Esophagus squamous epithelium (tissue), 5 donors: ENCODE data around the gene RABGEF1. TPM values are rescaled to one million over a fixed set of nuclear protein-coding genes. Genes with fewer than 3 reads are reported as not detected.
"Not testable (repeated sequence)": the region's sequence is repeated elsewhere in the genome, so short reads cannot be mapped to it uniquely, and the experiment has no call there.

Experiments
- DNase-seq: peaks from one replicate; lab custom pipeline; 2025; lab: John Stamatoyannopoulos, UW
- H3K27ac ChIP-seq, 4 donors: fragments of 200-600 bp; sonication (generic); one replicate each; pipeline ENCODE4 v1.5.1; 2016 to 2019; ENCODE audit warnings: mild to moderate bottlenecking in 1 of 4
- H3K27me3 ChIP-seq, 4 donors: fragments of 200-600 bp; sonication (generic); 1 replicate in 3 of 4; 2 replicates in 1 of 4; pipeline versions ENCODE4 v1.5.1 to v1.6.0; 2017 to 2021; ENCODE audit warnings: antibody characterized with exemption in 1 of 4
- H3K36me3 ChIP-seq, 3 donors: fragments of 200-600 bp; sonication (generic); one replicate each; pipeline ENCODE4 v1.5.1; 2016 to 2019
- H3K4me1 ChIP-seq, 3 donors: fragments of 200-600 bp; sonication (generic); one replicate each; pipeline ENCODE4 v1.5.1; 2017 to 2019
- H3K4me3 ChIP-seq, 4 donors: fragments of 200-600 bp; sonication (generic); 1 replicate in 3 of 4; 2 replicates in 1 of 4; pipeline ENCODE4 v1.5.1; 2016 to 2019; ENCODE audit warnings: mild to moderate bottlenecking in 2 of 4, moderate library complexity in 1 of 4
- H3K9me3 ChIP-seq, 3 donors: fragments of 200-600 bp; sonication (generic); one replicate each; pipeline ENCODE4 v1.5.1; 2016 to 2019
- CTCF ChIP-seq, 6 experiments: fragments of 450-650 bp in 4 of 6; fragments of 200-600 bp in 2 of 6; sonication (generic) in 2 of 6; IDR thresholded peaks; one replicate each; pipeline ENCODE4 v1.5.1; 2016 to 2019; ENCODE audit warnings: antibody characterized with exemption in 6 of 6, mild to moderate bottlenecking in 4 of 6, moderate library complexity in 4 of 6
- POLR2A ChIP-seq, 4 donors: fragments of 450-650 bp; IDR thresholded peaks; one replicate each; pipeline ENCODE4 v1.6.1; 2017; ENCODE audit warnings: antibody characterized with exemption in 4 of 4, mild to moderate bottlenecking in 4 of 4, moderate library complexity in 3 of 4
- WGBS, 2 donors: methylation state at CpG; one replicate each; pipeline ENCODE4 v1.1.5; 2018; 5-methylcytosine and 5-hydroxymethylcytosine counted together
- intact Hi-C: fragments of 100-400 bp; cut with DNase I; formaldehyde crosslinking; loops from one replicate; pipeline ENCODE4 v1.15.0; 2022
- total RNA-seq, 4 donors: library from RNA; depleted of rRNA; stranded (reverse); fragments of >200 nt; gene quantifications; one replicate each; pipeline ENCODE4 v1.1.0, GENCODE V29; 2016
- donor health status: DM: yes; HTN: yes; CAD: no.

RABGEF1 gene
- total RNA-seq, 4 donors from 2014 or later, result 27.8 to 48.9 (median 33.5) TPM

GRCh38 chr7:66826649-66827048, 86.1 kb downstream of the RABGEF1 start:
- H3K27ac ChIP-seq, result no peak overlapping the region
- peaks cover 0 to 6% (median 0%) of the 10 kb centered on the region in 3 donors for H3K9me3 ChIP-seq
- TF ChIP-seq CTCF (IDR thresholded peaks at IDR 0.05) (no peak), POLR2A (IDR thresholded peaks at IDR 0.05) (no peak)
- no peak overlapping the region for H3K4me3 ChIP-seq
- no peaks in the 10 kb centered on the region for H3K4me1 ChIP-seq
- no peaks in the 10 kb centered on the region for H3K27me3 ChIP-seq
- DNase-seq, result no peak
- intact Hi-C loops, result no loop called here
- 86 to 90% methylated on average over 2 to 3 of the region's 3 CpGs for WGBS, 2 donors
- no peaks in the 10 kb centered on the region for H3K36me3 ChIP-seq

DNA sequence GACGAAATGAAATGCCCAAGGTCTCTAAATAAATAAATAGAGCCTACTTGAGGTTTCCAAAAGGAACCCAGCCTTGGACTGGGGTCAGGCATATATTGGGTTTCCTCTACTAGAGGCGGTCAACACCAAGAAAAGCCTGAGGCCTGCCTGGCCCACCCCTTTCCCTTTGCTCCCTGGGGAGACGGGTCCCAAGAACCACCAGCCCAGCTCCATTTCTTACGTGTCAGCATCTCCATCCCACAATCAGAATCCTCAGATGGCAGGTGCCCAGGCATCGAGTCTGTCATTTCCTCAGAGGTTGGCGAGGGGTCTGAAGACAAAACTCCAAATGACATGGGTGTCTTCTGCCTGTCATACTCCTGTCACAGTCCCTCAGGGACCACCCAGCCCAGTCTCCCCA, 90.4 kb downstream of the RABGEF1 start:
- 81 to 88% methylated on average over 6 of the region's 6 CpGs for WGBS, 2 donors
- H3K4me1 ChIP-seq, result not testable (repeated sequence)

GRCh38 chr7:66832531-66833351, 92.2 kb downstream of the RABGEF1 start:
- 20% methylated on average over 1 of the region's 12 CpGs; no CpG with 5 or more reads in 1 of the 2 donors for WGBS, 2 donors
- Histone ChIP-seq H3K36me3 (no peaks in the 10 kb centered on the region), H3K4me1 (no peaks in the 10 kb centered on the region), H3K9me3 (no peaks in the 10 kb centered on the region), H3K4me3 (no peak overlapping the region), H3K27ac (no peak overlapping the region), H3K27me3 (no peaks in the 10 kb centered on the region)
- TF ChIP-seq POLR2A (IDR thresholded peaks at IDR 0.05) (no peak), CTCF (IDR thresholded peaks at IDR 0.05) (no peak)
- DNase-seq, result no peak
- intact Hi-C loops, result no loop called here

More for the DNA sequence above, 90.4 kb downstream of the RABGEF1 start:
- intact Hi-C loops, H3K9me3 ChIP-seq, DNase-seq, H3K27ac ChIP-seq, H3K36me3 ChIP-seq, H3K27me3 ChIP-seq, H3K4me3 ChIP-seq: not testable (repeated sequence)

DNA sequence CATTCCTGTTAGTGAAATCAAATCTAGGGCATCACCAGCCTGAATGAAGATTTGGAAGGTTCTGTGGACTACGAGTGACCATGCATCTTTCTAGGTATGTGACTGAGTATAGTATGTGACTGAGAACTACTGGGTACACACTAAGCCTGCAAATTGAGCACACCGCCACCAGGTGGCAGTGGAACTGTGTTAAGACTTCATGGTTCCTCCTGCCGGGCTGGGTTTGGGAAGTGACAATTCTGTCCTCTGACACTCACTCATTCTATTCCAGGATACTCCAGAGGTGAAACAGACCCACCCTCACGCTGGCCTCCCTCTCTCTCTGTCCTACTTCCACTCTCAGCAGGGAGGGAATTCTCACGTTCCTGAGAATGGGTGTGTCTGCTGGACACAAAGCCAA, 96.5 kb downstream of the RABGEF1 start:
- Histone ChIP-seq H3K4me3 (no peak overlapping the region), H3K4me1 (no peaks in the 10 kb centered on the region), H3K27ac (no peak overlapping the region), H3K27me3 (no peaks in the 10 kb centered on the region), H3K9me3 (no peaks in the 10 kb centered on the region), H3K36me3 (no peaks in the 10 kb centered on the region)
- TF ChIP-seq POLR2A (IDR thresholded peaks at IDR 0.05) (no peak), CTCF (IDR thresholded peaks at IDR 0.05) (peak in 4 of 6 experiments; percentile 12 to 68 (median 30))
- DNase-seq, result no peak
- intact Hi-C loops, result no loop called here
- WGBS, 2 donors, result 19 to 58% methylated on average over 4 to 5 of the region's 5 CpGs

- Histone ChIP-seq H3K27ac (no peak overlapping the region), H3K4me1 (no peaks in the 10 kb centered on the region), H3K36me3 (no peaks in the 10 kb centered on the region), H3K9me3 (no peaks in the 10 kb centered on the region), H3K27me3 (no peaks in the 10 kb centered on the region), H3K4me3 (no peak overlapping the region)
- 85 to 89% methylated on average over 7 to 9 of the region's 9 CpGs for WGBS, 2 donors
- intact Hi-C loops, result no loop called here
- TF ChIP-seq POLR2A (IDR thresholded peaks at IDR 0.05) (no peak), CTCF (IDR thresholded peaks at IDR 0.05) (no peak)
- no peak for DNase-seq
Measured at GRCh38 chr7:66837661-66838060, 97.1 kb downstream of the RABGEF1 start.
